Muscle of leg (tissue), 11 donors: ENCODE measurements around the gene PPM1A. TPM values are rescaled to one million over a fixed set of nuclear protein-coding genes. Genes with fewer than 3 reads are reported as not detected.

ENCODE experiments used
- DNase-seq: peaks from one replicate; pipeline ENCODE4 v3.0.0; 2013
- H3K27ac ChIP-seq: one replicate; pipeline ENCODE4 v1.5.1; 2013; ENCODE audit warnings: mild to moderate bottlenecking, low read length, control low read depth
- H3K27me3 ChIP-seq: one replicate; pipeline ENCODE4 v1.6.1; 2013; ENCODE audit warnings: low read length; ENCODE audit not compliant: control insufficient read depth, insufficient read depth
- H3K36me3 ChIP-seq: one replicate; pipeline ENCODE4 v1.6.1; 2013; ENCODE audit warnings: low read length; ENCODE audit not compliant: control insufficient read depth, insufficient read depth
- H3K4me1 ChIP-seq: one replicate; pipeline ENCODE4 v1.6.1; 2013; ENCODE audit warnings: low read length; ENCODE audit not compliant: control insufficient read depth, insufficient read depth
- H3K4me3 ChIP-seq: one replicate; pipeline ENCODE4 v1.5.1; 2013; ENCODE audit warnings: low read length, control low read depth
- H3K9me3 ChIP-seq: replicated peaks from 2 replicates; pipeline ENCODE4 v1.6.1; 2013; ENCODE audit warnings: low read depth, low read length; ENCODE audit not compliant: control insufficient read depth
- WGBS: methylation state at CpG from one replicate; pipeline ENCODE4 v1.1.5; 2013; ENCODE audit warnings: missing lambda C conversion rate; ENCODE audit not compliant: insufficient coverage; 5-methylcytosine and 5-hydroxymethylcytosine counted together
- polyA plus RNA-seq, 8 donors: library from polyadenylated mRNA; unstranded; fragments of 120-200 nt; gene quantifications; one replicate each; pipeline versions ENCODE4 v1.2.1 to v1.2.3, GENCODE V29; 2013; ENCODE audit warnings: inconsistent platforms in 1 of 8, low replicate concordance in 1 of 8; ENCODE audit not compliant: insufficient read length in 8 of 8, insufficient read depth in 1 of 8
- total RNA-seq: library from RNA; stranded (reverse); fragments of 120-200 nt; gene quantifications from one replicate; pipeline ENCODE4 v1.2.4, GENCODE V29; 2013

The PPM1A gene
- total and polyA plus RNA-seq, 9 donors = 31.8 to 60.0 (median 54.4) TPM

DNA sequence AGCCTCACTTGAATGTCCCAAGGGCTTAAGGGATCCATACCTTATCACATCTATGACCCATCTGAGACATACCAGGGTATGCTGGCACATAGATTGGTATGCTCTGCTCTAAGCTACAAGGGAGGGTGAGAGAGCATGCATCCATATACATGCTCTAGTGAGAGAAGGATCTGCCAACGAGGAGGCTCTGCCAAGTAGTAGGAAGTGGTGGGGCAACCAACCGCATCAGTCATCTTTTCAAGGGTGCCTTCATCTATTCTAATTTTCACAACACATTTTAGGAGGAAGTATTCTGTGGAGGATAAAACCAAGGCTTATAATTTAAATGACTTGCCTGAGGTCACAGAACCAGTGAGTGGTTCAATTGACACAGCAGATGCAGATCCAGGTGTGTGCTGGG, 6.6 kb upstream of the PPM1A start:
- no peaks in the 10 kb centered on the region for H3K27me3 ChIP-seq
- no peak overlapping the region for H3K27ac ChIP-seq
- peaks cover 2% of the 10 kb centered on the region for H3K4me1 ChIP-seq
- no peaks in the 10 kb centered on the region for H3K9me3 ChIP-seq
- no peaks in the 10 kb centered on the region for H3K36me3 ChIP-seq
- no peak overlapping the region for H3K4me3 ChIP-seq
- no CpG with 5 or more reads among the region's 2 CpGs for WGBS
- no peak for DNase-seq

DNA sequence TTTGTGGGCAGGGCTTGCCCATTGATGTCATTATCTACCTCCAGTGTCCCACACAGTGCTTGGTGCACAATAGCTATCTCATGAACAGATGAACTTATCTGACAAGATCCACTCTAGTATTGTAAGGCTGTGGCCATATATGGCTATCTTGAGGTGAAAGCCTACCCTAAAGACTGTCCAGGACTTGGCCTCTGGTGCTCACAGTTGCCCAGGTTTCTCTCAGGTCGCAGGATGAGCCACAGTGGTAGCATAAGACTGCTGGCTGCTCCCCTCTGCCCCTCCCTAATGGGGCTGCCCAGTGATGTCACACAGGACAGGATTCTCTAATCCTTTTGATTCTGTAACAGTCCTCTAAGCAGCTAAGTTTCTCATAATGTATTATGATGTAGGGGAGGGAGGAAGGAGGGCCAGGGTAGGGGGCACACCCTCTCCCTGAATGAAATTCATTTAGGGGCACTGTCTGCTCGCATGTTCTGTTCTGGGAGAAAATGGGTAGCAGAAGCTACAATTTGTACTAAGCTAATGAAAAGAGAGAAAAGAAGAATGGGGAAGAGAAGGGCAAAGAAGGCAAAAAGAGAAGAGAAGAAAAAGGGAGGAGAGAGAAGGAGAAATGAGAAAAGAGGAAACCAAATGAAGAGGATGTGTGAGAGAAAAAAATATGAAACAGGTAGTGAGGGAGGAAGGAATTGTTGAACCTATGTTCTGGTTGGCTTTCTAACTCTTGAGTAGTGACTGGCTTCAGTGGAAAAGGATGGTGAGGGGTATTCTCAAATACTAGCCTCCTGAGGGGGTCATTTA, 3.4 kb upstream of the PPM1A start:
- no peak for DNase-seq
- 79% methylated on average over 2 of the region's 2 CpGs for WGBS
- H3K36me3 ChIP-seq = no peaks in the 10 kb centered on the region
- H3K9me3 ChIP-seq = no peaks in the 10 kb centered on the region
- H3K4me1 ChIP-seq = peaks cover 2% of the 10 kb centered on the region
- no peak overlapping the region for H3K4me3 ChIP-seq
- H3K27me3 ChIP-seq = no peaks in the 10 kb centered on the region
- no peak overlapping the region for H3K27ac ChIP-seq

DNA sequence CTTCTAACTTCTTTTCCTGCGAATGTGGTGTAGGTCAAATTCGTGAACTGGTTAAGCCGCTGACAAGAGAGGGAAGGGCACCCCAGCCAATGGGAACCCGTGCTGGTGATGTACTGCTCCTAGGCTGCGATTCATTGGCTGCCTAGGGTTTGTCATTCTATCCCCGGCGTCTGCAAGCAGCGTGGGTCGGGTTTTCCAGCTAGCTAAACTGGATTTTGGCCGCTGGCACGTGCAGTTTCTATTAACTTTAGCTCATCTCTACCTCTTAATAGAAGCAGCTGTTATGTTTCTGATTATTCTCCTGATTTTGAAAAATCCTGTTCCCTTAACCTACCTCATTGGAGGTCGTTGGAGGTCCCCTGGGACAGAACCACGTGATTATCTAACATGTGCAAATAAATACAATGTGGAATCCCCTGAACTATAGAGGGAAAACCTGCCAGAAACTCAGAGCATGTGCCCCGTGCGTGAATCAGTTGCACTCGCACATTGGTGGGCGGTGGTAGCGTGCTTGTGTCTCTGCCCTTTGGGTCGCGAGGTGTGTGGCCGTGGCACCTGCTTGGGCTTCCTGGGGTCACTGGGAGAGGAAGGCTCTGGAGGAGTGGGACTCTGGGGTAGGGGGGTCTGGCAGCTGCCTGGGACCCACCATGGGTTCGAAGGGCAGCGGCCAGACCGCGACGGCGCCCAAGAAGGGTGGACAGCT, 876 bp upstream of the PPM1A start:
- Histone ChIP-seq H3K4me3 (peak overlapping the region; percentile 61), H3K27me3 (no peaks in the 10 kb centered on the region), H3K9me3 (no peaks in the 10 kb centered on the region), H3K27ac (peak overlapping the region; percentile 99), H3K4me1 (peaks cover 2% of the 10 kb centered on the region), H3K36me3 (no peaks in the 10 kb centered on the region)
- WGBS = under 1% methylated on average over 25 of the region's 27 CpGs
- DNase-seq = peak; percentile 99

DNA sequence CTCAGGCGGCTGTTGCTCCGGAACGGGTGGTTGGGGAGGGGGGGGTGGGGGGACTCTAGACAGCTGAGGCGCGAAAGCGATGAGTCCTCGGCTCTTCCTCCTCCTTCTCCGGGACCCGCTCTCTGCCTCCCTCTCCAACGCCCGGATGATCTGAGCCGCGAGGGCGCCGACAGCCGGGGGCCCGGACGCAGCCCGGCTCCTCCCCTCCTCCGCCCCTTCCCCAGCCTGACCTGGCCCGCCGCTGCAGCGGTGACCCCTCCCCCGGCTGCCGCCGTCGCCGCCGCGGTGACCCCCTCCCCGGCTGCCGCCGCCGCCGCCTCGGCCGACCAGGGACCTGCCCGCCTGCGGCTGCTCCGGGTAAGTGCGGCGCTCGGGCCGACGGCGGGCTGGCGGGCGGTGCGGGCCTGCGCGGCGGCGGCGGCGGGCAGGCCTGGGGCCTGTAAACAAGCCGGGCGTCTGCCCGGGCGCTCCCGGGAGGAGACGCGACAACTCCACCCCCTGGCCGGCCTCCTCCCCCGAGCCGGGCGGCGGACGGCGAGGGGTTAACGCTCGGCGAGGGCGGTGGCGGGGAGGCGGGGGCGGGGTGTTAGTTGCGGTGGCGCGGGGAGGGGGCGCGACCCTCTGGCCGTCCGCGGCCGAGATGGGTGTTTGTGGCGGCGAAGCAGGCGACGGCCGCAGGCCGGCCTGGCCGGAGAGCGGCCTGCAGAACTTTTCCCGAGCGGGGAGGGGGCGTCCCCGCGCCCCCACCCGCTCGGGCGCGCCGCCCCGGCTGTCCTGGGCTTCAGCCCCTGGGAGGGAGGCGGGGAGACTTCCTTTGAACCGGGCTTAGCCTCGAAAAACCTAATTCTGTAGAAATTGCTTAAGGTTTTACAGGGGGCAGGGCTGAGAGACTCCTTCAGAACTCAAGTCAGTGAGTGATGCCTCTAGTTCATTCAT, 568 bp downstream of the PPM1A start:
- Histone ChIP-seq H3K9me3 (no peaks in the 10 kb centered on the region), H3K4me3 (peak overlapping the region; percentile 68), H3K4me1 (peaks cover 2% of the 10 kb centered on the region), H3K27me3 (no peaks in the 10 kb centered on the region), H3K27ac (peak overlapping the region; percentile 94), H3K36me3 (no peaks in the 10 kb centered on the region)
- peak; percentile 92 for DNase-seq
- under 1% methylated on average over 90 of the region's 107 CpGs for WGBS

DNA sequence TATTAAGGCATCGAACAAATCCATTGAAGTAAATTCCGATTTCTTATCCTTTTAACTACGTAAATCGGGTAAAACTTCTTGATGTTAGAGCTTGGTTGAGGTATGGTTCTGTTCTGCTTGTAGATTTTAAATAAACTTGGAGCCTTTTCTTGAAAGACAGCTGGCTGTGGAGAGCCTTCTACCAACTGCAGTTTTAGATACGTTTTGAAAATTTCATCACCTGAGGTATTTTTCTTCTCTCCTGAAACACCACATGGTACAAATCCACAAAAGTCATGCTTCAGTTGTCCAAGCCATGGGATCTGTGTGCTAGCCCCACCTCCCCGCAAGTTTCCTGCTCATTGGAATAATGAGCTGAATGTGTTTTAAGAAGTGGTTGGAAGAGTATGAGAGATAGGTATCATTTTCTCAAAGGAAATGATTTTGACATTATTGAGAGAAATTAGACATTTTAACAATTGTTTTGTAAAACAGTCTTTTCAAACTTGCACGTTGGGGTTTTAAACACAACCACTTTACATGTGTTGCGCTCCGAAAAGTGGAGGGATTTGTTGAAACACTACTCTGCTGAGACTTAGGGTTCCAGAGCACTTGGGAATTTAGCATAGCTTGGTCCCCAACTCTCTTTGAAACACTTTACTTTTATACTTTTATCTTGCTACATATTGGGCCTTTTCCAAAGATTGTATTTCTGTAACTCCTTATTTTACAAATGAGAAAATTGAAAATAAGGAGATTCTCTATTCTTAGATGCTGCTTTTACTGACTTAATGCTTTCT, 1.4 kb downstream of the PPM1A start:
- no peaks in the 10 kb centered on the region for H3K9me3 ChIP-seq
- peak; percentile 47 for DNase-seq
- H3K4me1 ChIP-seq = peaks cover 2% of the 10 kb centered on the region
- H3K36me3 ChIP-seq = no peaks in the 10 kb centered on the region
- H3K4me3 ChIP-seq = peak overlapping the region; percentile 68
- H3K27me3 ChIP-seq = no peaks in the 10 kb centered on the region
- H3K27ac ChIP-seq = peak overlapping the region; percentile 94
- 0% methylated on average over 1 of the region's 9 CpGs for WGBS

DNA sequence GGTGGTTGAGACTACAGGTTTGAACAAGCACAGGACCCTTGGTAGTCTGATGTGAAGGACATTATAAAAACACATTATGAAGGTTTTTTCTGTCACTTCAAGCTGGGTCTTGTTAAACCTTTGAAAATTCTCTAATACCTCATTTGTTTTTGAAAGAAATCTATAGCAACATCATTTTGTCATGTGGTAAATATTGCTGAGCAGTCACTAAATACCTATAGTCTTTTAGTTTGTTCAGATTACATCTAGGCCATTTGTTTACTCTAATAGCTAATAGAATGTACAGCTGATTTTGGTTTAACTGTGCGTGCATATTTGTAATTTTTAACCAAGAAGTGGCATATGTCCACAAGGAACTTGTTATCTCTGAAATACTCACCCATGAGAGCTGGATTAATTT, 2.9 kb downstream of the PPM1A start:
- no peaks in the 10 kb centered on the region for H3K27me3 ChIP-seq
- H3K36me3 ChIP-seq = no peaks in the 10 kb centered on the region
- no peaks in the 10 kb centered on the region for H3K9me3 ChIP-seq
- WGBS = no CpG with 5 or more reads among the region's 1 CpG
- no peak overlapping the region for H3K27ac ChIP-seq
- DNase-seq = no peak
- H3K4me1 ChIP-seq = peaks cover 2% of the 10 kb centered on the region
- no peak overlapping the region for H3K4me3 ChIP-seq

DNA sequence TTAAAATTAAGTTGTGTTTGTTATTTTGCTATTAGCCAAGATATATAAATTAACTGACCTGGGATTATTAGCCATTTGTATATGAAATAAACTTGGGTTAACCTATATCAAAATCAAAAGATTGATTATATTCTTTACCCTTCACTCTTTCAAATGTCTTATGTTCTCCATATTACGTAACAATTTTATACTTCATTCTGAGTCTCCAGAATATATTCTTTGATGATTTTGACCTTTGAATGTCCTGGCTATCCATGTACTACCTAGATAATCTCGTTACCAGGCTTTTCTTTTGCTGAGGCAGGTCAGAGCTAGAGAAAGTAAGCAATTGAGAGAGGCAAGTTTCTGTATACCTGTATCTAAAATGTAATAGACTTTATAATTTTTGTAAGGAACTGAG, 3.6 kb downstream of the PPM1A start:
- Histone ChIP-seq H3K4me3 (no peak overlapping the region), H3K36me3 (no peaks in the 10 kb centered on the region), H3K27ac (no peak overlapping the region), H3K4me1 (peaks cover 2% of the 10 kb centered on the region), H3K27me3 (no peaks in the 10 kb centered on the region), H3K9me3 (no peaks in the 10 kb centered on the region)
- WGBS = no CpG with 5 or more reads among the region's 2 CpGs
- no peak for DNase-seq

DNA sequence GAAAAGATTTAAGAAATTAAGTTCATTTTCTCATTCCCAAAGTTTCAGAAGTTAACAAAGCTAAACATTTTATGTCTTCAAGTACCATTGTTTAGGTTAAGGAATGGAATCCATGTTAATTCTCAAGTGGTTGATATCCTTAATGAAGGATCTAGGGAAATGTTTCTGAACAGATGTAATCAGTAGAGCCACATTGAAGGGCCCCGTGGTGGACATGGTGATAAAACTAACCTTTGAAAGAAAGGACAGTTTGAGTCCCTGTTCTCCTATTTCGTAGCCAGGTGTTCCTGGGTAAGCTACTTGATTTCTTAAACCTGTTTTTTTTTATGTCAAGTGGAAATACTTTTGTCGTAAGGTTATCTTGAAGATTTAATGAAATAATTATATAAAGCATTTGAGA, 4.6 kb downstream of the PPM1A start:
- H3K4me1 ChIP-seq = peaks cover 2% of the 10 kb centered on the region
- H3K27me3 ChIP-seq = no peaks in the 10 kb centered on the region
- H3K36me3 ChIP-seq = no peaks in the 10 kb centered on the region
- no peak overlapping the region for H3K4me3 ChIP-seq
- H3K27ac ChIP-seq = no peak overlapping the region
- H3K9me3 ChIP-seq = no peaks in the 10 kb centered on the region
- no CpG with 5 or more reads among the region's 3 CpGs for WGBS
- no peak for DNase-seq

DNA sequence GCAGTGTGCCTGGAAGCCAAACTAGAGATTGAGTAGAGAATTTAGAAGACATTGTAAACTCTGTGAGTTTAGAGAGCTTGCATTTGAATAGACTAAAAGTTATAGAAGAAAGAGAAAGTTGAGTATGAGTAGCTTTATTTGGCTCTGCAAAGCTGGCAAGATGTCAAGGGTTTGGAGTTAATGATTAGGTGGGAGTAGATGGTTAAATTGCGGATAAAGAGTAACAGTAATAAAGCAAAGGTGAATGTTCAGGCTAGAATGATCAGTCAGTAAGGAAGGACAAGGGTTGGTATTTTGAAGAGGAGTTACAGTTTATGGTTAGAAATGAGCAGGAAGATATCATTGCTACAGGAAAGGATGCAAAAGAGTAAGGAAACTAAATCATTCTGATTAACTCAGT, 5.2 kb downstream of the PPM1A start:
- Histone ChIP-seq H3K9me3 (no peaks in the 10 kb centered on the region), H3K36me3 (no peaks in the 10 kb centered on the region), H3K27me3 (no peaks in the 10 kb centered on the region), H3K27ac (no peak overlapping the region), H3K4me3 (no peak overlapping the region), H3K4me1 (peaks cover 2% of the 10 kb centered on the region)
- no peak for DNase-seq
- WGBS = 86% methylated on average over 1 of the region's 1 CpG
